ENCODE data around the gene FOXO3. TPM values are rescaled to one million over a fixed set of nuclear protein-coding genes. Genes with fewer than 3 reads are reported as not detected.
A peak's percentile ranks its signal among the peaks of the same experiment; 100 is the strongest.

FOXO3 gene
- total and polyA plus RNA-seq, 2 of the 13 experiments (the other 11 are each of a cell fraction or from before 2014, with no cell fraction given) = 16.0 to 22.5 TPM

DNA sequence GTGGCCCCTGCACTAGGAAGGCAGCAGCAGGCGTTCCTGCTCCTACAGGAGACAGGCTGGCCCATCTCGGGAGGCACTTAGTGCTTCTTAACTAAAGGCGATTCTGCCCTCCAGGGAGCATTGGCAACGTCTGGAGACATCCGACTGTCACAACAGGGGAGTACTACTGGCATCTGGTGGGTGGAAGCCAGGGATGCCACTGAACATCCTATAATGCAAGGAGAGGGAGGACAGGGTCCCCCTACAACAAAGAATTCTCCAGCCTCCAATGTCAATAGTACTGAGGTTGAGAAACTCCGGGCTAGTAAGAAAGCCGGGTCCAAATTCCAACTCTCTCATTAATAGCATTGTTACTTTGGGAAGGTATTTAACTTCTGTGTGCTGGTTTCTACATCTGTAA, 168.1 kb downstream of the FOXO3 start (continued):
- TF ChIP-seq ZNF674 (CRISPR knock-in tag; IDR thresholded peaks at IDR 0.05; ENCODE audit: low read depth) = no peak
- no peak for TF ChIP-seq ZNF383 (CRISPR knock-in tag; IDR thresholded peaks at IDR 0.05; ENCODE audit: borderline replicate concordance)
- TF ChIP-seq MTF1 (CRISPR knock-in tag; IDR thresholded peaks at IDR 0.05) = no peak
- TF ChIP-seq, protein P1, sequence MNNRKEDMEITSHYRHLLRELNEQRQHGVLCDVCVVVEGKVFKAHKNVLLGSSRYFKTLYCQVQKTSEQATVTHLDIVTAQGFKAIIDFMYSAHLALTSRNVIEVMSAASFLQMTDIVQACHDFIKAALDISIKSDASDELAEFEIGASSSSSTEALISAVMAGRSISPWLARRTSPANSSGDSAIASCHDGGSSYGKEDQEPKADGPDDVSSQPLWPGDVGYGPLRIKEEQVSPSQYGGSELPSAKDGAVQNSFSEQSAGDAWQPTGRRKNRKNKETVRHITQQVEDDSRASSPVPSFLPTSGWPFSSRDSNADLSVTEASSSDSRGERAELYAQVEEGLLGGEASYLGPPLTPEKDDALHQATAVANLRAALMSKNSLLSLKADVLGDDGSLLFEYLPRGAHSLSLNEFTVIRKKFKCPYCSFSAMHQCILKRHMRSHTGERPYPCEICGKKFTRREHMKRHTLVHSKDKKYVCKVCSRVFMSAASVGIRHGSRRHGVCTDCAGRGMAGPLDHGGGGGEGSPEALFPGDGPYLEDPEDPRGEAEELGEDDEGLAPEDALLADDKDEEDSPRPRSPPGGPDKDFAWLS (CRISPR knock-in tag; IDR thresholded peaks at IDR 0.05; ENCODE audit: borderline replicate concordance) = no peak
- no peak for TF ChIP-seq TRIM24 (CRISPR knock-in tag; IDR thresholded peaks at IDR 0.05)
- TF ChIP-seq, protein P2, sequence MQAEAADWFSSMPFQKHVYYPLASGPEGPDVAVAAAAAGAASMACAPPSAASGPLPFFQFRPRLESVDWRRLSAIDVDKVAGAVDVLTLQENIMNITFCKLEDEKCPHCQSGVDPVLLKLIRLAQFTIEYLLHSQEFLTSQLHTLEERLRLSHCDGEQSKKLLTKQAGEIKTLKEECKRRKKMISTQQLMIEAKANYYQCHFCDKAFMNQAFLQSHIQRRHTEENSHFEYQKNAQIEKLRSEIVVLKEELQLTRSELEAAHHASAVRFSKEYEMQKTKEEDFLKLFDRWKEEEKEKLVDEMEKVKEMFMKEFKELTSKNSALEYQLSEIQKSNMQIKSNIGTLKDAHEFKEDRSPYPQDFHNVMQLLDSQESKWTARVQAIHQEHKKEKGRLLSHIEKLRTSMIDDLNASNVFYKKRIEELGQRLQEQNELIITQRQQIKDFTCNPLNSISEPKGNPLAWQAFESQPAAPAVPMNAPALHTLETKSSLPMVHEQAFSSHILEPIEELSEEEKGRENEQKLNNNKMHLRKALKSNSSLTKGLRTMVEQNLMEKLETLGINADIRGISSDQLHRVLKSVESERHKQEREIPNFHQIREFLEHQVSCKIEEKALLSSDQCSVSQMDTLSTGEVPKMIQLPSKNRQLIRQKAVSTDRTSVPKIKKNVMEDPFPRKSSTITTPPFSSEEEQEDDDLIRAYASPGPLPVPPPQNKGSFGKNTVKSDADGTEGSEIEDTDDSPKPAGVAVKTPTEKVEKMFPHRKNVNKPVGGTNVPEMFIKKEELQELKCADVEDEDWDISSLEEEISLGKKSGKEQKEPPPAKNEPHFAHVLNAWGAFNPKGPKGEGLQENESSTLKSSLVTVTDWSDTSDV (CRISPR knock-in tag; IDR thresholded peaks at IDR 0.05) = no peak
- TF ChIP-seq ZNF20 (CRISPR knock-in tag; IDR thresholded peaks at IDR 0.05) = no peak
- no peak for TF ChIP-seq CENPT (CRISPR knock-in tag; IDR thresholded peaks at IDR 0.05; ENCODE audit: low read depth)
- no peak for TF ChIP-seq ELF4 (CRISPR knock-in tag; IDR thresholded peaks at IDR 0.05; ENCODE audit: borderline replicate concordance)
- TF ChIP-seq NR2F2 (IDR thresholded peaks at IDR 0.05; ENCODE audit: borderline replicate concordance, low read depth) = no peak
- TF ChIP-seq, protein P3, sequence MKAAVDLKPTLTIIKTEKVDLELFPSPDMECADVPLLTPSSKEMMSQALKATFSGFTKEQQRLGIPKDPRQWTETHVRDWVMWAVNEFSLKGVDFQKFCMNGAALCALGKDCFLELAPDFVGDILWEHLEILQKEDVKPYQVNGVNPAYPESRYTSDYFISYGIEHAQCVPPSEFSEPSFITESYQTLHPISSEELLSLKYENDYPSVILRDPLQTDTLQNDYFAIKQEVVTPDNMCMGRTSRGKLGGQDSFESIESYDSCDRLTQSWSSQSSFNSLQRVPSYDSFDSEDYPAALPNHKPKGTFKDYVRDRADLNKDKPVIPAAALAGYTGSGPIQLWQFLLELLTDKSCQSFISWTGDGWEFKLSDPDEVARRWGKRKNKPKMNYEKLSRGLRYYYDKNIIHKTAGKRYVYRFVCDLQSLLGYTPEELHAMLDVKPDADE (CRISPR knock-in tag; IDR thresholded peaks at IDR 0.05) = no peak
- no peak for TF ChIP-seq ZNF850 (CRISPR knock-in tag; conservative IDR thresholded peaks at IDR 0.05)
- TF ChIP-seq KLF6 (CRISPR knock-in tag; IDR thresholded peaks at IDR 0.05) = no peak
- TF ChIP-seq ZNF552 (CRISPR knock-in tag; IDR thresholded peaks at IDR 0.05; ENCODE audit: borderline replicate concordance) = no peak
- TF ChIP-seq ZNF224 (CRISPR knock-in tag; IDR thresholded peaks at IDR 0.05) = no peak
- TF ChIP-seq, protein P4, sequence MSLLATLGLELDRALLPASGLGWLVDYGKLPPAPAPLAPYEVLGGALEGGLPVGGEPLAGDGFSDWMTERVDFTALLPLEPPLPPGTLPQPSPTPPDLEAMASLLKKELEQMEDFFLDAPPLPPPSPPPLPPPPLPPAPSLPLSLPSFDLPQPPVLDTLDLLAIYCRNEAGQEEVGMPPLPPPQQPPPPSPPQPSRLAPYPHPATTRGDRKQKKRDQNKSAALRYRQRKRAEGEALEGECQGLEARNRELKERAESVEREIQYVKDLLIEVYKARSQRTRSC (CRISPR knock-in tag; IDR thresholded peaks at IDR 0.05; ENCODE audit: low read depth) = no peak
- TF ChIP-seq ZFAT (CRISPR knock-in tag; conservative IDR thresholded peaks at IDR 0.05) = no peak
- TF ChIP-seq NAIF1 (CRISPR knock-in tag; IDR thresholded peaks at IDR 0.05; ENCODE audit: borderline replicate concordance) = no peak
- no peak for TF ChIP-seq MYC (CRISPR knock-in tag; IDR thresholded peaks at IDR 0.05; ENCODE audit: borderline replicate concordance)
- no peak for TF ChIP-seq POGZ (CRISPR knock-in tag; IDR thresholded peaks at IDR 0.05)
- TF ChIP-seq ZNF556 (CRISPR knock-in tag; IDR thresholded peaks at IDR 0.05; ENCODE audit: borderline replicate concordance) = no peak
- no peak for TF ChIP-seq PAX8 (CRISPR knock-in tag; IDR thresholded peaks at IDR 0.05; ENCODE audit: borderline replicate concordance)
- TF ChIP-seq IRF2 (CRISPR knock-in tag; IDR thresholded peaks at IDR 0.05) = peak; percentile 30; the same call in 1 of the 2 replicates
- no peak for TF ChIP-seq FOXA1 (IDR thresholded peaks at IDR 0.05)
- peak; percentile 81 for TF ChIP-seq FOXA1 (CRISPR knock-in tag; IDR thresholded peaks at IDR 0.05)
